ENCODE data around the gene DHX38. TPM values are rescaled to one million over a fixed set of nuclear protein-coding genes. Genes with fewer than 3 reads are reported as not detected.
"Not testable (repeated sequence)": the region's sequence is repeated elsewhere in the genome, so short reads cannot be mapped to it uniquely, and the experiment has no call there.

DHX38 gene
- total and polyA plus RNA-seq, 12 donors = 29.1 to 50.6 (median 37.4) TPM

DNA sequence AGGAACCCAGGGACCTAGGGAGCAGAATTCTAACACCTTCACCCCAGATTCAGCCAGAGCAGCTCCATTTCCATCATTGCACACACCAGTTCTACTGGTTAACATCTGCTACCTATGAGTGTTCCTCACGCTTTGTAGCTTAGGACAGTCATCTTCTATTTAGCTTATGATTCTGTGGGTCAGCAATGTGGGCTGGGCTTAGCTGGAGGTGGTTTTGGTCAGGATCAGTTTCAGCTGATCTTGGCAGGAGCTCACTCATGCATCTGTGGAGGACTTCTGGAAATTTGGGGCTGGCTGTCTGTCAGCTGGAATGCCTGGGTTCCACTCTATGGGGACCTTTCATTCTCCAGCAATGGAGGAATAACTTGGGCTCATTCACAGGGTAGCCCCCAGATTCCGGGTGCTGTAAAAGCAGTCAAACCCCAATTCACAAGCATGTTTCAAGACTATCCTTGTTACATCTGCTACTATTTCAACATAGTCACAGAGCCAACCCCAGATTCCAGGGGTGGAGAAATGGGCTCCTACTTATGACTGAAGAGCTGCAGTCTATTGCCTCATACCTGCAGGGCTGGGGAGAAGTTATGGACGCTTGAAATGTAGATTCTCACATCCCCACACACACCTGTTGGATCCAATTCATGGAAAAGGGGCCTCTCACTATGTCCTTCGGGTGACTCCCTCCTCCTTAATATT is 42.7 kb upstream of the DHX38 start:
- Histone ChIP-seq H3K4me3 (no peak overlapping the region), H3K4me1 (peaks cover 0 to 24% (median 0%) of the 10 kb centered on the region in 9 donors), H3K27ac (no peak overlapping the region), H3K27me3 (no peaks in the 10 kb centered on the region), H3K36me3 (no peaks in the 10 kb centered on the region), H3K9me3 (peaks cover 0 to 22% (median 0%) of the 10 kb centered on the region in 11 donors)
- WGBS, 2 donors = 84 to 85% methylated on average over 4 of the region's 4 CpGs
- ATAC-seq (peak in 2 of 8 donors; percentile 37 to 73), DNase-seq (no peak)
- TF ChIP-seq, protein P1, sequence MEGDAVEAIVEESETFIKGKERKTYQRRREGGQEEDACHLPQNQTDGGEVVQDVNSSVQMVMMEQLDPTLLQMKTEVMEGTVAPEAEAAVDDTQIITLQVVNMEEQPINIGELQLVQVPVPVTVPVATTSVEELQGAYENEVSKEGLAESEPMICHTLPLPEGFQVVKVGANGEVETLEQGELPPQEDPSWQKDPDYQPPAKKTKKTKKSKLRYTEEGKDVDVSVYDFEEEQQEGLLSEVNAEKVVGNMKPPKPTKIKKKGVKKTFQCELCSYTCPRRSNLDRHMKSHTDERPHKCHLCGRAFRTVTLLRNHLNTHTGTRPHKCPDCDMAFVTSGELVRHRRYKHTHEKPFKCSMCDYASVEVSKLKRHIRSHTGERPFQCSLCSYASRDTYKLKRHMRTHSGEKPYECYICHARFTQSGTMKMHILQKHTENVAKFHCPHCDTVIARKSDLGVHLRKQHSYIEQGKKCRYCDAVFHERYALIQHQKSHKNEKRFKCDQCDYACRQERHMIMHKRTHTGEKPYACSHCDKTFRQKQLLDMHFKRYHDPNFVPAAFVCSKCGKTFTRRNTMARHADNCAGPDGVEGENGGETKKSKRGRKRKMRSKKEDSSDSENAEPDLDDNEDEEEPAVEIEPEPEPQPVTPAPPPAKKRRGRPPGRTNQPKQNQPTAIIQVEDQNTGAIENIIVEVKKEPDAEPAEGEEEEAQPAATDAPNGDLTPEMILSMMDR (IDR thresholded peaks at IDR 0.05) = no peak
- intact Hi-C loops (cut with DNase I) = no loop called here

- H3K27me3 ChIP-seq = no peaks in the 10 kb centered on the region
- H3K27ac ChIP-seq = peak overlapping the region in 1 of 10 donors; percentile 19
- H3K9me3 ChIP-seq = peaks cover 0 to 22% (median 0%) of the 10 kb centered on the region in 11 donors
- intact Hi-C loops (cut with DNase I) = no loop called here
- TF ChIP-seq, protein P1 (IDR thresholded peaks at IDR 0.05) = no peak
- H3K4me3 ChIP-seq = no peak overlapping the region
- no peaks in the 10 kb centered on the region for H3K36me3 ChIP-seq
- DNase-seq (no peak), ATAC-seq (no peak)
- H3K4me1 ChIP-seq = peaks cover 0 to 24% (median 0%) of the 10 kb centered on the region in 9 donors
- WGBS, 2 donors = 83 to 88% methylated on average over 2 of the region's 2 CpGs
Measured at GRCh38 chr16:72051818-72052217, 41.8 kb upstream of the DHX38 start.

DNA sequence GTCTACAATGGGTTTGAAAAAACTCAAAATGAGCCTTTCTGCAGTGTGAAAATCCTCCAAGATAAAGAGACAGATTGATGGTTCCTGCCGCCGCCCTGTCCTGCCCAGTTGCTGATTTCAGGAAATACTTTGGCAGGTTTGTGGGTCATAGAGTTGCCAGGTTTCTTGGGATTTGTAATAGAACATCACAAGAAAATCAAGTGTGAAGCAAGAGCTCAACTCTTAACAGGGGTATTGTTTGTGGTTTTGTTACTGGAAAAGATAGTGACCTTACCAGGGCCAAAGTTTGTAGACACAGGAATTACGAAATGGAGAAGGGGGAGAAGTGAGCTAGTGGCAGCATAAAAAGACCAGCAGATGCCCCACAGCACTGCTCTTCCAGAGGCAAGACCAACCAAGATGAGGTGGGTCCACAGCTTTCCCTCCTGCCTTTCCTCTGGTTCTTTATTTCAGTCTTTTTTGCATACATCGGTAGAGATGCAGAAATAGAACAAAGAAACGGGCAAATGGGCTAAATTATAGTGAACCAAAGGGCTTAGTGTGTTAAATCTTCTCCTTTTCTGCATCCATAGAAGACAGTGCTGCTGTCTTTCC is 39.3 kb upstream of the DHX38 start, which contains the start of gene HP:
Gene HP (plus strand): TSS at position 252 of the 594 bp plus-strand sequence. CDS start 148 bp downstream, at position 400.
- DNase-seq; H3K4me3 ChIP-seq; H3K27ac ChIP-seq; H3K9me3 ChIP-seq; H3K36me3 ChIP-seq; intact Hi-C loops (cut with DNase I); ATAC-seq; H3K27me3 ChIP-seq: not testable (repeated sequence)
- WGBS, 2 donors = 74 to 80% methylated on average over 5 of the region's 5 CpGs
- peaks cover 0 to 24% (median 0%) of the 10 kb centered on the region in 9 donors for H3K4me1 ChIP-seq

- intact Hi-C loops (cut with DNase I) = no loop called here
Measured at GRCh38 chr16:72055911-72056310, 37.7 kb upstream of the DHX38 start.

DNA sequence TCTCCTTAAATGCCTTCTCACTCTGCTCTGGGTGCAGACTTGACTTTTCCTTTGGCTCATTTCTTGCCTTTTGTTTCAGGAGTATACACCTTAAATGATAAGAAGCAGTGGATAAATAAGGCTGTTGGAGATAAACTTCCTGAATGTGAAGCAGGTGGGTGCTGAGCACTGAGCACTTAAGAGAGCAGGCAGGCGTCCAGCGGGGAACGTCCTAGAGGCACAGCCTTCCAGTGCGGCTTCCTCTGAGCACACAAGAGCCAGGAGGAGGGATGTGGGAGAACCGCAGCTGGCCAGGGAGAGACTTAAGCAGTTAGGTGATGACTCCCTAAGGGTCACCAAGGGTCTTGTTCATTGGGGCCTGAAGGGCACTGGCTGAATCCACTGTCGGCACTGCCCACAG is 36.3 kb upstream of the DHX38 start:
- intact Hi-C loops (cut with DNase I); DNase-seq; H3K27ac ChIP-seq; H3K4me3 ChIP-seq; H3K9me3 ChIP-seq; H3K27me3 ChIP-seq; H3K4me1 ChIP-seq; H3K36me3 ChIP-seq: not testable (repeated sequence)
- 68% methylated on average over 1 of the region's 6 CpGs; no CpG with 5 or more reads in 1 of the 2 donors for WGBS, 2 donors
- peak in 4 of 8 donors; percentile 60 to 78 (median 76) for ATAC-seq

More at GRCh38 chr16:72055911-72056310, 37.7 kb upstream of the DHX38 start:
- no peaks in the 10 kb centered on the region for H3K9me3 ChIP-seq
- TF ChIP-seq, protein P1 (IDR thresholded peaks at IDR 0.05) = no peak
- peaks cover 0 to 18% (median 0%) of the 10 kb centered on the region in 9 donors for H3K4me1 ChIP-seq
- DNase-seq (no peak), ATAC-seq (no peak)
- H3K36me3 ChIP-seq = no peaks in the 10 kb centered on the region
- H3K27me3 ChIP-seq = no peaks in the 10 kb centered on the region
- 85 to 91% methylated on average over 4 of the region's 4 CpGs for WGBS, 2 donors
- no peak overlapping the region for H3K27ac ChIP-seq
- no peak overlapping the region for H3K4me3 ChIP-seq

DNA sequence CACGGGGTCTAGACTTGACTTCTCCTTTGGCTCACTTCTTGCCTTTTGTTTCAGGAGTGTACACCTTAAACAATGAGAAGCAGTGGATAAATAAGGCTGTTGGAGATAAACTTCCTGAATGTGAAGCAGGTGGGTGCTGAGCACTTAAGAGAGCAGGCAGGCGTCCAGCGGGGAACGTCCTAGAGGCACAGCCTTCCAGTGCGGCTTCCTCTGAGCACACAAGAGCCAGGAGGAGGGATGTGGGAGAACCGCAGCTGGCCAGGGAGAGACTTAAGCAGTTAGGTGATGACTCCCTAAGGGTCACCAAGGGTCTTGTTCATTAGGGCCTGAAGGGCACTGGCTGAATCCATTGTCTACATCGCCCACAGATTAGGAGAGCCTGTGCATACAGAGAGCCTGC is 34.6 kb upstream of the DHX38 start:
- H3K9me3 ChIP-seq; H3K36me3 ChIP-seq; H3K27me3 ChIP-seq; intact Hi-C loops (cut with DNase I); H3K4me3 ChIP-seq; H3K27ac ChIP-seq; H3K4me1 ChIP-seq; DNase-seq: not testable (repeated sequence)
- 64 to 74% methylated on average over 5 to 6 of the region's 7 CpGs for WGBS, 2 donors
- peak in 4 of 8 donors; percentile 24 to 59 (median 50) for ATAC-seq
